GM23338 (cell line): ENCODE measurements around the gene ZNF446. TPM values are rescaled to one million over a fixed set of nuclear protein-coding genes. Genes with fewer than 3 reads are reported as not detected.

Experiments
- ATAC-seq: fragments of 200-7000 bp; cut with Tn5 transposase; 3 replicates; pipeline ENCODE4 v1.9.1; 2020
- DNase-seq: peaks from one replicate; pipeline ENCODE4 v3.0.0-alpha.2; 2015; ENCODE audit warnings: low spot score
- H2AFZ ChIP-seq: fragments of 200-600 bp; sonication (generic); 2 replicates; pipeline ENCODE4 v1.8.0; 2016; ENCODE audit warnings: antibody characterized with exemption, mild to moderate bottlenecking, moderate library complexity
- H3F3A ChIP-seq: fragments of 200-600 bp; sonication (generic); replicated peaks from 2 replicates; pipeline ENCODE4 v1.8.0; 2017; ENCODE audit warnings: antibody characterized with exemption, mixed run types, low read depth
- H3K27ac ChIP-seq: fragments of 200-600 bp; sonication (generic); 2 replicates; pipeline ENCODE4 v1.6.1; 2016; ENCODE audit warnings: low read depth
- H3K27me3 ChIP-seq: fragments of 200-600 bp; sonication (generic); 2 replicates; pipeline ENCODE4 v1.8.0; 2016; ENCODE audit warnings: mild to moderate bottlenecking, mixed run types, moderate library complexity; ENCODE audit not compliant: insufficient read depth
- H3K36me3 ChIP-seq: fragments of 200-600 bp; sonication (generic); 2 replicates; pipeline ENCODE4 v1.8.0; 2016; ENCODE audit warnings: mild to moderate bottlenecking; ENCODE audit not compliant: insufficient read depth
- H3K4me1 ChIP-seq: fragments of 200-600 bp; sonication (generic); 2 replicates; pipeline ENCODE4 v1.8.0; 2016; ENCODE audit warnings: mild to moderate bottlenecking, moderate library complexity; ENCODE audit not compliant: insufficient read depth
- H3K4me2 ChIP-seq: fragments of 200-600 bp; sonication (generic); 2 replicates; pipeline ENCODE4 v1.7.1; 2017; ENCODE audit warnings: mixed run types
- H3K4me3 ChIP-seq: fragments of 200-600 bp; sonication (generic); 2 replicates; pipeline ENCODE4 v1.6.1; 2016; ENCODE audit warnings: mixed run types
- H3K79me2 ChIP-seq: fragments of 200-600 bp; sonication (generic); replicated peaks from 2 replicates; pipeline ENCODE4 v1.8.0; 2017; ENCODE audit warnings: mild to moderate bottlenecking; ENCODE audit not compliant: insufficient read depth
- H3K9me2 ChIP-seq: fragments of 200-600 bp; sonication (generic); 2 replicates; pipeline ENCODE4 v1.8.0; 2017; ENCODE audit not compliant: insufficient read depth
- H4K20me1 ChIP-seq: fragments of 200-600 bp; sonication (generic); replicated peaks from 2 replicates; pipeline ENCODE4 v1.8.0; 2017; ENCODE audit warnings: mild to moderate bottlenecking; ENCODE audit not compliant: insufficient read depth
- H3K27ac Mint-ChIP-seq: 2 replicates; pipeline ENCODE4 v1.8.0; 2020; ENCODE audit warnings: inconsistent platforms, mild to moderate bottlenecking, moderate library complexity, mixed read lengths
- H3K27me3 Mint-ChIP-seq: 3 replicates; pipeline ENCODE4 v1.8.0; 2022; ENCODE audit warnings: low read depth, mild to moderate bottlenecking, moderate library complexity, mixed read lengths, inconsistent platforms; ENCODE audit not compliant: insufficient read depth, poor library complexity
- H3K36me3 Mint-ChIP-seq: 3 replicates; pipeline ENCODE4 v1.8.0; 2021; ENCODE audit warnings: low read depth, mild to moderate bottlenecking, inconsistent platforms, moderate library complexity, mixed read lengths
- H3K4me1 Mint-ChIP-seq: 3 replicates; pipeline ENCODE4 v1.8.0; 2020; ENCODE audit warnings: mild to moderate bottlenecking, inconsistent platforms, mixed read lengths
- H3K4me3 Mint-ChIP-seq: 3 replicates; pipeline ENCODE4 v1.8.0; 2021; ENCODE audit warnings: moderate library complexity, mild to moderate bottlenecking, inconsistent platforms, mixed read lengths
- H3K9me3 Mint-ChIP-seq: 3 replicates; pipeline ENCODE4 v1.8.0; 2020; ENCODE audit warnings: moderate library complexity, mild to moderate bottlenecking, inconsistent platforms, mixed read lengths
- CREB1 ChIP-seq: fragments of 250-450 bp; sonication (Bioruptor Pico); IDR thresholded peaks from 2 replicates; pipeline ENCODE4 v1.5.0; 2020; ENCODE audit warnings: low read depth, mild to moderate bottlenecking, moderate library complexity
- EZH2phosphoT487 ChIP-seq: fragments of 200-600 bp; sonication (generic); IDR thresholded peaks from one replicate; pipeline ENCODE4 v1.8.1; 2018; ENCODE audit warnings: antibody characterized with exemption; ENCODE audit not compliant: unreplicated experiment
- NANOG ChIP-seq: IDR thresholded peaks from 2 replicates; pipeline ENCODE4 v1.6.1; 2016; ENCODE audit warnings: antibody characterized with exemption, borderline replicate concordance
- POLR2AphosphoS5 ChIP-seq: IDR thresholded peaks from 2 replicates; pipeline ENCODE4 v1.6.1; 2016; ENCODE audit warnings: antibody characterized with exemption, low read depth
- REST ChIP-seq: IDR thresholded peaks from one replicate; pipeline ENCODE4 v1.6.1; 2018; ENCODE audit warnings: antibody characterized with exemption; ENCODE audit not compliant: unreplicated experiment
- STAT1 ChIP-seq: IDR thresholded peaks from one replicate; pipeline ENCODE4 v1.6.1; 2016; ENCODE audit warnings: antibody characterized with exemption; ENCODE audit not compliant: unreplicated experiment
- ZNF114 ChIP-seq: fragments of 250-450 bp; sonication (Bioruptor Pico); IDR thresholded peaks from 2 replicates; pipeline ENCODE4 v1.5.0; 2020; ENCODE audit warnings: mild to moderate bottlenecking, moderate library complexity
- ZNF331 ChIP-seq: fragments of 250-450 bp; sonication (Bioruptor Pico); IDR thresholded peaks from 2 replicates; pipeline ENCODE4 v1.5.0; 2020; ENCODE audit warnings: low read depth, mild to moderate bottlenecking, moderate library complexity
- ZNF462 ChIP-seq: fragments of 250-450 bp; sonication (Bioruptor Pico); IDR thresholded peaks from 2 replicates; pipeline ENCODE4 v1.5.0; 2020; ENCODE audit warnings: mild to moderate bottlenecking, moderate library complexity
- polyA plus RNA-seq: library from polyadenylated mRNA; unstranded; fragments of >200 nt; fragmentation: Nextera tagmentation; extraction: Ambion mirVana; gene quantifications from 2 replicates; pipeline ENCODE4 v1.2.1, GENCODE V29; 2016
- total RNA-seq: library from RNA; depleted of rRNA; stranded (reverse); fragments of >200 nt; shearing (Covaris generic); gene quantifications from 2 replicates; pipeline ENCODE4 v1.2.3, GENCODE V29; 2014

ZNF446 gene
- total and polyA plus RNA-seq, 2 experiments from 2014 or later = 2.1 to 5.6 TPM

GRCh38 chr19:58474291-58474996, 1.7 kb upstream of the ZNF446 start:
- Mint-ChIP-seq H3K27ac (no peak overlapping the region), H3K36me3 (peaks cover 14% of the 10 kb centered on the region), H3K4me3 (peak overlapping the region; percentile 93), H3K4me1 (peaks cover 10% of the 10 kb centered on the region), H3K9me3 (no peaks in the 10 kb centered on the region; the same call in 2 of the 3 replicates), H3K27me3 (peaks cover 25% of the 10 kb centered on the region)
- H3K36me3 ChIP-seq = no peaks in the 10 kb centered on the region
- H3K27me3 ChIP-seq = no peaks in the 10 kb centered on the region
- no peak for TF ChIP-seq ZNF114 (CRISPR knock-in tag)
- H3K9me2 ChIP-seq = no peaks in the 10 kb centered on the region
- no peak overlapping the region for H2AFZ ChIP-seq
- H3K4me2 ChIP-seq = peak overlapping the region; percentile 94
- H3K4me3 ChIP-seq = peak overlapping the region; percentile 82; the same call in 1 of the 2 replicates
- no peak for ATAC-seq
- no peaks in the 10 kb centered on the region for H3K79me2 ChIP-seq
- peaks cover 4% of the 10 kb centered on the region; the same call in 1 of the 2 replicates for H3K4me1 ChIP-seq
- DNase-seq = no peak
- peaks cover 13% of the 10 kb centered on the region for H3F3A ChIP-seq
- H3K27ac ChIP-seq = no peak overlapping the region
- H4K20me1 ChIP-seq = no peaks in the 10 kb centered on the region

GRCh38 chr19:58474997-58475713, 997 bp upstream of the ZNF446 start:
- Histone ChIP-seq H3F3A (peaks cover 13% of the 10 kb centered on the region), H4K20me1 (no peaks in the 10 kb centered on the region), H3K36me3 (no peaks in the 10 kb centered on the region), H3K9me2 (no peaks in the 10 kb centered on the region), H3K27ac (0 out of 2 replicates have a peak overlapping the region, but pooled peaks have one; percentile 96), H3K4me2 (peak overlapping the region; percentile 94), H3K27me3 (no peaks in the 10 kb centered on the region), H3K79me2 (no peaks in the 10 kb centered on the region), H3K4me3 (peak overlapping the region; percentile 82), H2AFZ (peak overlapping the region; percentile 96), H3K4me1 (peaks cover 4% of the 10 kb centered on the region; the same call in 1 of the 2 replicates)
- peaks cover 10% of the 10 kb centered on the region for H3K4me1 Mint-ChIP-seq
- H3K36me3 Mint-ChIP-seq = peaks cover 14% of the 10 kb centered on the region
- no peak for DNase-seq
- peak overlapping the region; percentile 18; the same call in 1 of the 2 replicates for H3K27ac Mint-ChIP-seq
- H3K4me3 Mint-ChIP-seq = peak overlapping the region; percentile 93
- peak; percentile 5 for ATAC-seq
- peaks cover 25% of the 10 kb centered on the region for H3K27me3 Mint-ChIP-seq
- H3K9me3 Mint-ChIP-seq = no peaks in the 10 kb centered on the region; the same call in 2 of the 3 replicates
- TF ChIP-seq CREB1 = no peak
- TF ChIP-seq EZH2phosphoT487 = no peak
- TF ChIP-seq STAT1 = no peak
- no peak for TF ChIP-seq ZNF331
- TF ChIP-seq ZNF462 (CRISPR knock-in tag) = no peak
- TF ChIP-seq REST = no peak
- no peak for TF ChIP-seq NANOG
- TF ChIP-seq POLR2AphosphoS5 = no peak
